HepG2 (cell line): ENCODE results near the gene CTNNBL1. TPM values are rescaled to one million over a fixed set of nuclear protein-coding genes. Genes with fewer than 3 reads are reported as not detected.
A peak's percentile ranks its signal among the peaks of the same experiment; 100 is the strongest.

Source experiments
- ATAC-seq: fragments of 200-7000 bp; cut with Tn5 transposase; 3 replicates; pipeline ENCODE4 v1.9.1; 2020; ENCODE audit warnings: mild to moderate bottlenecking, moderate library complexity
- BruUV-seq: library from RNA; stranded (reverse); fragments of 400-500 nt; replicated peaks from 2 replicates; lab custom pipeline; 2021; lab: Mats Ljungman, UMichigan
- CTCF ChIA-PET: fragments of 300-600 bp; formaldehyde crosslinking; extraction: SDS; loops from one replicate; lab custom pipeline; 2021; ENCODE audit warnings: low total read pairs, inconsistent platforms, low intra/inter-chr PET ratio; lab: Yijun Ruan, JAX
- POLR2A ChIA-PET: fragments of 350-600 bp; sonication (Branson Sonifier 250); formaldehyde crosslinking; loops from one replicate; lab custom pipeline; 2020; ENCODE audit warnings: antibody characterized with exemption, inconsistent platforms; lab: Yijun Ruan, JAX
- DNase-seq: peaks from one replicate; pipeline ENCODE4 v3.0.0-alpha.2; 2015; ENCODE audit warnings: low spot score
- FAIRE-seq: peaks from 3 replicates; lab custom pipeline; 2011; peaks lifted over from hg19 to GRCh38; lab: Jason Lieb, UNC
- H2AFZ ChIP-seq: one replicate; pipeline ENCODE4 v1.6.1; 2011; ENCODE audit warnings: low read length, inconsistent platforms
- H3K27ac ChIP-seq: fragments of 300-600 bp; 3 replicates; pipeline ENCODE4 v1.8.0; 2011; ENCODE audit warnings: mixed run types, mild to moderate bottlenecking, mixed read lengths, low read length, inconsistent platforms; ENCODE audit not compliant: insufficient read depth; ENCODE audit errors: extremely low read length
- H3K27me3 ChIP-seq, 2 experiments: fragments of 200-600 bp in 1 of 2; 2 replicates in 1 of 2; 3 replicates in 1 of 2; pipeline versions ENCODE4 v1.6.0 to v1.8.0; 2011; ENCODE audit warnings: low read length in 2 of 2, mild to moderate bottlenecking in 2 of 2, moderate library complexity in 2 of 2, inconsistent platforms in 1 of 2; ENCODE audit not compliant: insufficient read depth in 2 of 2, control insufficient read depth in 1 of 2
- H3K36me3 ChIP-seq, 2 experiments: fragments of 200-600 bp in 1 of 2; replicated peaks in 1 of 2; 2 replicates in 1 of 2; 3 replicates in 1 of 2; pipeline versions ENCODE4 v1.5.1 to v1.8.0; 2011; ENCODE audit warnings: low read length in 2 of 2, inconsistent platforms in 1 of 2; ENCODE audit not compliant: insufficient read depth in 2 of 2, control insufficient read depth in 1 of 2
- H3K4me1 ChIP-seq: 2 replicates; pipeline ENCODE4 v1.5.1; 2012; ENCODE audit warnings: low read length, inconsistent platforms; ENCODE audit not compliant: insufficient read depth
- H3K4me2 ChIP-seq: 2 replicates; pipeline ENCODE4 v1.6.0; 2011; ENCODE audit warnings: low read depth, low read length, inconsistent platforms
- H3K4me3 ChIP-seq, 3 experiments: fragments of 200-600 bp in 1 of 3; sonication (generic), shearing (Covaris generic) in 1 of 3; replicated peaks in 1 of 3; 2 replicates each; pipeline ENCODE4 v1.5.1; 2011 to 2016; ENCODE audit warnings: low read length in 3 of 3, inconsistent platforms in 2 of 3, low read depth in 2 of 3, mild to moderate bottlenecking in 2 of 3, control low read depth in 1 of 3, mixed read lengths in 1 of 3; ENCODE audit not compliant: insufficient read depth in 1 of 3
- H3K79me2 ChIP-seq: one replicate; pipeline ENCODE4 v1.6.1; 2011; ENCODE audit warnings: low read length, inconsistent platforms; ENCODE audit not compliant: insufficient read depth
- H3K9ac ChIP-seq: 2 replicates; pipeline ENCODE4 v1.6.0; 2011; ENCODE audit warnings: mild to moderate bottlenecking, low read depth, low read length, inconsistent platforms; ENCODE audit not compliant: insufficient read depth
- H3K9me3 ChIP-seq: 2 replicates; pipeline ENCODE4 v1.5.1; 2012; ENCODE audit warnings: mild to moderate bottlenecking, low read length
- H4K20me1 ChIP-seq: 2 replicates; pipeline ENCODE4 v1.6.0; 2011; ENCODE audit warnings: inconsistent platforms, mild to moderate bottlenecking, low read length, moderate library complexity; ENCODE audit not compliant: insufficient read depth
- BCL6 ChIP-seq: IDR thresholded peaks from 2 replicates; pipeline ENCODE4 v1.6.1; 2016; ENCODE audit warnings: missing genetic modification reagents, missing compliant biosample characterization
- EZH2 ChIP-seq: conservative IDR thresholded peaks from 2 replicates; pipeline ENCODE4 v1.6.1; 2012; ENCODE audit warnings: mild to moderate bottlenecking, low read depth, low read length, moderate library complexity
- PHF8 ChIP-seq: sonication (generic); formaldehyde crosslinking; IDR thresholded peaks from 2 replicates; pipeline ENCODE4 v1.5.0; 2020; ENCODE audit warnings: missing genetic modification reagents
- TCF7 ChIP-seq: sonication (generic); IDR thresholded peaks from 2 replicates; pipeline ENCODE4 v1.6.1; 2016; ENCODE audit warnings: antibody characterized with exemption, low read depth
- TGIF2 ChIP-seq: IDR thresholded peaks from 2 replicates; pipeline ENCODE4 v1.6.1; 2016; ENCODE audit warnings: control low read depth, missing compliant biosample characterization
- ZNF501 ChIP-seq: sonication (generic); formaldehyde crosslinking; IDR thresholded peaks from 2 replicates; pipeline ENCODE4 v1.5.1; 2020; ENCODE audit warnings: mild to moderate bottlenecking, moderate library complexity, missing genetic modification reagents
- ZNF670 ChIP-seq: sonication (generic); formaldehyde crosslinking; IDR thresholded peaks from 2 replicates; pipeline ENCODE4 v1.8.0; 2022; ENCODE audit warnings: mild to moderate bottlenecking, missing genetic modification reagents, borderline replicate concordance
- WGBS: methylation state at CpG from one replicate; pipeline ENCODE4 v1.1.6; 2017; ENCODE audit warnings: low lambda C conversion rate; 5-methylcytosine and 5-hydroxymethylcytosine counted together
- in situ Hi-C: cut with HindIII; loops from 2 replicates; pipeline ENCODE4 v1.10.0; 2017; ENCODE audit warnings: low pct_unique_long_range_greater_than_20kb; ENCODE audit not compliant: extremely low pct_ligation_motif_present
- intact Hi-C: fragments of 100-400 bp; cut with micrococcal nuclease; formaldehyde crosslinking; loops from one replicate; pipeline ENCODE4 v1.10.0; 2022; ENCODE audit not compliant: unreplicated experiment
- polyA plus RNA-seq, 8 experiments: library from polyadenylated mRNA; depleted of rRNA in 3 of 8; stranded (reverse) in 7 of 8; unstranded in 1 of 8; fragments of >200 nt; fragmentation: Illumina TruSeq in 4 of 8; extraction: Trizol in 4 of 8; gene quantifications; 2 replicates each; pipeline versions ENCODE4 v1.2.1 to v1.2.3, GENCODE V29; 2011 to 2016; ENCODE audit warnings: low read depth in 4 of 8, missing spikeins in 1 of 8, mixed read lengths in 1 of 8; ENCODE audit not compliant: insufficient read depth in 1 of 8
- total RNA-seq, 5 experiments: library from RNA; depleted of rRNA; stranded (reverse); fragments of >200 nt; fragmentation: Illumina TruSeq; extraction: Trizol; gene quantifications; 2 replicates each; pipeline ENCODE4 v1.2.3, GENCODE V29; 2016; ENCODE audit warnings: low read depth in 1 of 5
- TF ChIP-seq, protein P1 (sequence below): sonication (generic); formaldehyde crosslinking; IDR thresholded peaks from 2 replicates; pipeline ENCODE4 v1.5.0; 2020; ENCODE audit warnings: missing genetic modification reagents, mild to moderate bottlenecking, borderline replicate concordance
- TF ChIP-seq, protein P2 (sequence below): IDR thresholded peaks from 2 replicates; pipeline ENCODE4 v1.6.1; 2016; ENCODE audit warnings: low read depth
- TF ChIP-seq, protein P3 (sequence below): IDR thresholded peaks from 2 replicates; pipeline ENCODE4 v1.6.1; 2016; ENCODE audit warnings: low read depth, missing genetic modification reagents, missing compliant biosample characterization

The CTNNBL1 gene
- total and polyA plus RNA-seq, 2 of the 13 experiments (the other 11 are each of a cell fraction or from before 2014, with no cell fraction given): 49.3 to 94.6 TPM

DNA sequence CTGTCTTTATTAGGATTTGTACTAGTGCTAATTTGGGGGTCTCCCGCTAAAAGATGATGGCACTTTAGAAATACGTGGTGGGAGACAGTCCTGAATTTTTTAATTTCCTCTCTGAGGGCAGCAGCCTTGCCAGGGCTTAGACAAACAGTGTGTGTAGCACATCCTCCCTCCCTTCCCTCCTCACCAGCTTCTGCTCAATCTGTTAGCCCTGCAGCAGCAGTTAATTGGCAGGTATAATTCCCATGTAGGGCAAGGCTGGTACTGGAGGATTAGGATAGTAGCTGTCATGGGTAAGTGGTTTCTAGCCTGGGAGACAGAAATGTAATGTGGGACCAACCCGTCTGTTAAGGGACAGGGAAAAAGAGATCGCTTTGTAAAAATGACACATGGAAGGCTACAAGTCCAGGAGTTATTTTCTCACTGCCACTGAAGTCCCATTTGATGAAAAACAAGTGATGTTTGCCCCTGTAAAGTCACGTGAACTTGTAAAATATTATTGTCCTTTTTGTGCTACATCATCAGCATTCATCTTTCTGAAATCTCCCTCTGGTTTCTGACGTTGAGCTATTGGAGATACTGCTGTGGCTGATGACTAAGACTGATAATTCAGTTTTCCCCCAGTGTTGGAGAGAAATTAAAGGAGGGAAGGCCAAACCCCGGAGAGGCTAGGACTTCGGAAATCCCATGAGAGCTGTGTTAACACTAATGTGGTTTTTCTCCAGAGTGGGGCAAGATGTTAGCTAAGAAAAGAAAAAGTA lies 40.6 kb downstream of the CTNNBL1 start:
- Histone ChIP-seq H3K27me3 (no peaks in the 10 kb centered on the region), H3K9ac (no peak overlapping the region), H3K79me2 (peaks cover 11% of the 10 kb centered on the region), H3K9me3 (no peaks in the 10 kb centered on the region), H3K4me2 (no peak overlapping the region)
- in situ Hi-C loops: no loop called here
- no peak for DNase-seq
- CTCF ChIA-PET: no interaction called here
- WGBS: 93% methylated on average over 8 of the region's 8 CpGs
- TF ChIP-seq BCL6 (CRISPR knock-in tag): no peak
- no peak for TF ChIP-seq EZH2
- TF ChIP-seq PHF8 (CRISPR knock-in tag): no peak
- TF ChIP-seq TGIF2 (CRISPR knock-in tag): 0 out of 2 replicates have a peak, but pooled peaks have one; percentile 25
- TF ChIP-seq, all 625 proteins: peak for 1
- ATAC-seq (no peak), FAIRE-seq (no peak)
- Histone ChIP-seq H3K4me1 (peaks cover 18% of the 10 kb centered on the region; the same call in 1 of the 2 replicates), H3K4me3 (no peak overlapping the region), H3K27ac (no peak overlapping the region), H4K20me1 (no peaks in the 10 kb centered on the region), H2AFZ (no peak overlapping the region), H3K36me3 (peaks cover 17 to 46% of the 10 kb centered on the region in 2 experiments)
- POLR2A ChIA-PET: no interaction called here
- no TSS peak for BruUV-seq
- intact Hi-C loops: no loop called here

DNA sequence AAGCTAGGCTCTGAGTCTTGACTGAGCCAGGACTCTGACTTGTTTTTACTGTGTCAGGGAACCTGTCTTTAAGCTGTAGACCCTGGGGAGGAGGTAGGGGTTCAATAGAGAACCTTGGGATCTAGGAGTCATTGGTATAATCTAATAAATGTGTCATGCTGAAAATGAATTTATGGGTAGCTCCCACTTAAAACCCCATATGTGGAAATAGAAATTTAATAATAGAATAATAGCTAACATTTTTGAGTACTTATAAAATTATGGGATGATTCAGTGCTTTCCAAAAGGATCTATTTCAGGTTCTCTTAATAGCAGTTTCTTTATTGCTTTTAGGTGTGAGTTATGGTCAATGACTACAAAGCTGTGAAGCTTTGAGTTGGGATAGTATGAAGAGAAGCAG lies 41.7 kb downstream of the CTNNBL1 start:
- ATAC-seq (no peak), FAIRE-seq (no peak)
- POLR2A ChIA-PET: no interaction called here
- TF ChIP-seq, protein P1, sequence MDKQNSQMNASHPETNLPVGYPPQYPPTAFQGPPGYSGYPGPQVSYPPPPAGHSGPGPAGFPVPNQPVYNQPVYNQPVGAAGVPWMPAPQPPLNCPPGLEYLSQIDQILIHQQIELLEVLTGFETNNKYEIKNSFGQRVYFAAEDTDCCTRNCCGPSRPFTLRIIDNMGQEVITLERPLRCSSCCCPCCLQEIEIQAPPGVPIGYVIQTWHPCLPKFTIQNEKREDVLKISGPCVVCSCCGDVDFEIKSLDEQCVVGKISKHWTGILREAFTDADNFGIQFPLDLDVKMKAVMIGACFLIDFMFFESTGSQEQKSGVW (CRISPR knock-in tag): no peak
- TF ChIP-seq, protein P2, sequence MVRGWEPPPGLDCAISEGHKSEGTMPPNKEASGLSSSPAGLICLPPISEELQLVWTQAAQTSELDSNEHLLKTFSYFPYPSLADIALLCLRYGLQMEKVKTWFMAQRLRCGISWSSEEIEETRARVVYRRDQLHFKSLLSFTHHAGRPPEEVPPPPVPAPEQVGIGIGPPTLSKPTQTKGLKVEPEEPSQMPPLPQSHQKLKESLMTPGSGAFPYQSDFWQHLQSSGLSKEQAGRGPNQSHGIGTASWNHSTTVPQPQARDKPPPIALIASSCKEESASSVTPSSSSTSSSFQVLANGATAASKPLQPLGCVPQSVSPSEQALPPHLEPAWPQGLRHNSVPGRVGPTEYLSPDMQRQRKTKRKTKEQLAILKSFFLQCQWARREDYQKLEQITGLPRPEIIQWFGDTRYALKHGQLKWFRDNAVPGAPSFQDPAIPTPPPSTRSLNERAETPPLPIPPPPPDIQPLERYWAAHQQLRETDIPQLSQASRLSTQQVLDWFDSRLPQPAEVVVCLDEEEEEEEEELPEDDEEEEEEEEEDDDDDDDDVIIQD: no peak
- TF ChIP-seq, protein P3, sequence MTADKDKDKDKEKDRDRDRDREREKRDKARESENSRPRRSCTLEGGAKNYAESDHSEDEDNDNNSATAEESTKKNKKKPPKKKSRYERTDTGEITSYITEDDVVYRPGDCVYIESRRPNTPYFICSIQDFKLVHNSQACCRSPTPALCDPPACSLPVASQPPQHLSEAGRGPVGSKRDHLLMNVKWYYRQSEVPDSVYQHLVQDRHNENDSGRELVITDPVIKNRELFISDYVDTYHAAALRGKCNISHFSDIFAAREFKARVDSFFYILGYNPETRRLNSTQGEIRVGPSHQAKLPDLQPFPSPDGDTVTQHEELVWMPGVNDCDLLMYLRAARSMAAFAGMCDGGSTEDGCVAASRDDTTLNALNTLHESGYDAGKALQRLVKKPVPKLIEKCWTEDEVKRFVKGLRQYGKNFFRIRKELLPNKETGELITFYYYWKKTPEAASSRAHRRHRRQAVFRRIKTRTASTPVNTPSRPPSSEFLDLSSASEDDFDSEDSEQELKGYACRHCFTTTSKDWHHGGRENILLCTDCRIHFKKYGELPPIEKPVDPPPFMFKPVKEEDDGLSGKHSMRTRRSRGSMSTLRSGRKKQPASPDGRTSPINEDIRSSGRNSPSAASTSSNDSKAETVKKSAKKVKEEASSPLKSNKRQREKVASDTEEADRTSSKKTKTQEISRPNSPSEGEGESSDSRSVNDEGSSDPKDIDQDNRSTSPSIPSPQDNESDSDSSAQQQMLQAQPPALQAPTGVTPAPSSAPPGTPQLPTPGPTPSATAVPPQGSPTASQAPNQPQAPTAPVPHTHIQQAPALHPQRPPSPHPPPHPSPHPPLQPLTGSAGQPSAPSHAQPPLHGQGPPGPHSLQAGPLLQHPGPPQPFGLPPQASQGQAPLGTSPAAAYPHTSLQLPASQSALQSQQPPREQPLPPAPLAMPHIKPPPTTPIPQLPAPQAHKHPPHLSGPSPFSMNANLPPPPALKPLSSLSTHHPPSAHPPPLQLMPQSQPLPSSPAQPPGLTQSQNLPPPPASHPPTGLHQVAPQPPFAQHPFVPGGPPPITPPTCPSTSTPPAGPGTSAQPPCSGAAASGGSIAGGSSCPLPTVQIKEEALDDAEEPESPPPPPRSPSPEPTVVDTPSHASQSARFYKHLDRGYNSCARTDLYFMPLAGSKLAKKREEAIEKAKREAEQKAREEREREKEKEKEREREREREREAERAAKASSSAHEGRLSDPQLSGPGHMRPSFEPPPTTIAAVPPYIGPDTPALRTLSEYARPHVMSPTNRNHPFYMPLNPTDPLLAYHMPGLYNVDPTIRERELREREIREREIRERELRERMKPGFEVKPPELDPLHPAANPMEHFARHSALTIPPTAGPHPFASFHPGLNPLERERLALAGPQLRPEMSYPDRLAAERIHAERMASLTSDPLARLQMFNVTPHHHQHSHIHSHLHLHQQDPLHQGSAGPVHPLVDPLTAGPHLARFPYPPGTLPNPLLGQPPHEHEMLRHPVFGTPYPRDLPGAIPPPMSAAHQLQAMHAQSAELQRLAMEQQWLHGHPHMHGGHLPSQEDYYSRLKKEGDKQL (CRISPR knock-in tag): no peak
- TF ChIP-seq TCF7 (no peak), ZNF501 (CRISPR knock-in tag) (no peak), ZNF670 (CRISPR knock-in tag) (no peak)

More for the DNA sequence above, 41.7 kb downstream of the CTNNBL1 start:
- Histone ChIP-seq H4K20me1 (no peaks in the 10 kb centered on the region), H2AFZ (no peak overlapping the region), H3K4me1 (peaks cover 14% of the 10 kb centered on the region; the same call in 1 of the 2 replicates), H3K27ac (no peak overlapping the region), H3K9me3 (no peaks in the 10 kb centered on the region), H3K36me3 (peaks cover 17 to 49% of the 10 kb centered on the region in 2 experiments), H3K4me2 (no peak overlapping the region), H3K27me3 (no peaks in the 10 kb centered on the region), H3K9ac (no peak overlapping the region), H3K4me3 (no peak overlapping the region), H3K79me2 (peaks cover 2% of the 10 kb centered on the region)
- CTCF ChIA-PET: no interaction called here
- DNase-seq: no peak
- in situ Hi-C loops (no loop called here), intact Hi-C loops (no loop called here)
- BruUV-seq: no TSS peak
